Measurements from ENCODE around the gene MICU2.

DNA sequence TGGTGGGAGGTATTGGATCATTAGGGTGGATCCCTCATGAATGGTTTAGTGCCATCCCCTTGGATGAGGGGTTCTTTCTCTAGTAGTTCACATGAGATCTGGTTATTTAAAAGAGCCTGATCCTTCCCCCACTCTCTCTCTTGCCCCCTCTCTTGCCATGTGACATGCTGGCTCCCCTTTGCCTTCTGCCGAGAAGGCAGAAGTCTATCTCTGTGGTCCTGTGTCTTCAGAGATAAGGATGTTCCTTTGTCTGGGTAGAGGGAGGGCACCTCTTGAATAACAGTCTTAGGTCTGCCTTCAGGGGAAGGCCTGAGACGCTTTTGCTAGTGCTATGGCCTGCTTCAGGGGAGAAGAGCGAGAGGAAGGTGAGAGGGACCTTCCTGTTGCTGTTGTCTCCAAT is 142.8 kb downstream of the MICU2 start:
- TF ChIP-seq EP300 (IDR thresholded peaks at IDR 0.05; ENCODE audit: low read depth in 2 of 2, low read length in 2 of 2) (no peak), EP300 (CRISPR knock-in tag; IDR thresholded peaks at IDR 0.05; ENCODE audit: borderline replicate concordance) (no peak), ASH2L (IDR thresholded peaks at IDR 0.05; ENCODE audit: insufficient read length, low read depth, low read length) (no peak)
- TF ChIP-seq, protein P1, sequence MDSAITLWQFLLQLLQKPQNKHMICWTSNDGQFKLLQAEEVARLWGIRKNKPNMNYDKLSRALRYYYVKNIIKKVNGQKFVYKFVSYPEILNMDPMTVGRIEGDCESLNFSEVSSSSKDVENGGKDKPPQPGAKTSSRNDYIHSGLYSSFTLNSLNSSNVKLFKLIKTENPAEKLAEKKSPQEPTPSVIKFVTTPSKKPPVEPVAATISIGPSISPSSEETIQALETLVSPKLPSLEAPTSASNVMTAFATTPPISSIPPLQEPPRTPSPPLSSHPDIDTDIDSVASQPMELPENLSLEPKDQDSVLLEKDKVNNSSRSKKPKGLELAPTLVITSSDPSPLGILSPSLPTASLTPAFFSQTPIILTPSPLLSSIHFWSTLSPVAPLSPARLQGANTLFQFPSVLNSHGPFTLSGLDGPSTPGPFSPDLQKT (CRISPR knock-in tag; IDR thresholded peaks at IDR 0.05; ENCODE audit: borderline replicate concordance): no peak

All from HepG2 (cell line).